GM21825 (cell line): Measurements from ENCODE around the gene ZP2.
"Not testable (repeated sequence)": the region's sequence is repeated elsewhere in the genome, so short reads cannot be mapped to it uniquely, and the experiment has no call there.

Experiments used
- ATAC-seq: cut with Tn5 transposase; IDR thresholded peaks from one replicate; pipeline ENCODE4 v1.9.1; 2021; ENCODE audit warnings: mild to moderate bottlenecking, moderate library complexity; ENCODE audit not compliant: unreplicated experiment

The ZP2 gene

GRCh38 chr16:21179126-21179982, 32.0 kb downstream of the ZP2 start:
- ATAC-seq: no peak

- no peak for ATAC-seq
Measured at GRCh38 chr16:21175397-21175796, 36.0 kb downstream of the ZP2 start.

DNA sequence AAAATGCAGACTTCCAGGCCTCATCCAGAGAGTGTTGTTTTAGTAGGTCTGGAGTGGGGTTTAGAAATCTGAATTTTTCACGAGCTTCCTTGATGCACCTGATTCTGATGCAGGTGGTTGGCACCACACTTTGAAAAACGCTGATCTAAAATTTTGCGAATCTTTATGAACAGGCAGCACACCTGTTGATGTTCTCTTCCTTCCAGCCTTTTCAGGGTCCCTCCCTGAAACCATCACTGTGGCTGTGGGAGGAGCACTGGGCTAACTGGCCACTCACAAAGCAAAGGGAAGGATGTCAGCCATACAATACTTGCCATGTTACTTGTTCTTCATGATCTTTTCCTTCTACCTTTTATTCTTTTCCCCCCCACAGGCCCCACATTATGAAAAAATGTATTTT, 38.7 kb downstream of the ZP2 start:
- ATAC-seq: no peak

DNA sequence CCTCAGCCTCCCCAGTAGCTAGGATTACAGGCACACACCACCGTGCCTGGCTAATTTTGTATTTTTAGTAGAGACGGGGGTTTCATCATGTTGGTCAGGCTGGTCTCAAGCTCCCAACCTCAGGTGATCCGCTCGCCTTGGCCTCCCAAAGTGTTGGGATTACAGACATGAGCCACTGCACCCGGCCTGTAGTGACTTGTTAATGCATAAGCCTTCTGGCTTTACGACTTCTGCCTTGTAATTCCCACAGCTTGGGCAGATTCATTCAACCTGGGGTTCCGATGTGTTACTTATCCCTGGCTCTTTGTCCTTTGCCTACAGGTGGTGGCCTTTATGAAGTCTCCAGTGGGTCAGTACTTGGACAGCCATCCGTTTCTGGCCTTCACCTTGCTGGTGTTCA, 41.3 kb downstream of the ZP2 start:
- not testable (repeated sequence) for ATAC-seq

DNA sequence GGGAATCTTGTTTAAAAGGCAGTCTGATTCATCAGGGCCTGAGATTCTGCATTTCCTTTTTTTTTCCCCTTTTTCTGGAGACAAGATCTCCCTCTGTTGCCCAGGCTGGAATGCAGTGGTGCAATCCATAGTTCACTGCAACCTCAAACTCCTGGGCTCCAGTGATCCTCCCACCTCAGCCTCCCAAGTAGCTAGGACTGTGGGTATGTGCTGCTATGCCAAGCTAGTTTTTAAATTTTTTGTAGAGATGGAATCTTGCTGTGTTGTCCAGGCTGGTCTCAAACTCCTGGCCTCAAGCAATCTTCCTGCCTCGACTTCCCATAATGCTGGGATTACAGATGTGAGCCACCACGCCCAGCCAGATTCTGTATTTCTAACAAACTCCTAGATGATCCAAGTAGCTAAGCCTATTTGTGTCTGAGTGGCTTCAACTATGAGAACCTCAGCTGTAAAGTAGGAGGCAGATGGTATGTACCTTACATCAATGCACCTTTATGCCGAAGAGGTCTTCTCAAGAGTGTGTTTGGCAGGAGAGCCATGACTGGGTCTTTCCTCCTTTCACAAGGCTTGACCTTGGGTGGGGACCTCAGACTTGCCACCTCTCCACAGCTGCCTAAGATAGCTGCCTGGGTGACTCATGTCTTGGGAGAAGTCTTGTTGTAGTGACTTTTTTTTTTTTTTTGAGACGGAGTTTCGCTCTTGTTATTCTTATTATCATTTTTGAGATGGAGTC, 42.0 kb downstream of the ZP2 start:
- no peak for ATAC-seq

DNA sequence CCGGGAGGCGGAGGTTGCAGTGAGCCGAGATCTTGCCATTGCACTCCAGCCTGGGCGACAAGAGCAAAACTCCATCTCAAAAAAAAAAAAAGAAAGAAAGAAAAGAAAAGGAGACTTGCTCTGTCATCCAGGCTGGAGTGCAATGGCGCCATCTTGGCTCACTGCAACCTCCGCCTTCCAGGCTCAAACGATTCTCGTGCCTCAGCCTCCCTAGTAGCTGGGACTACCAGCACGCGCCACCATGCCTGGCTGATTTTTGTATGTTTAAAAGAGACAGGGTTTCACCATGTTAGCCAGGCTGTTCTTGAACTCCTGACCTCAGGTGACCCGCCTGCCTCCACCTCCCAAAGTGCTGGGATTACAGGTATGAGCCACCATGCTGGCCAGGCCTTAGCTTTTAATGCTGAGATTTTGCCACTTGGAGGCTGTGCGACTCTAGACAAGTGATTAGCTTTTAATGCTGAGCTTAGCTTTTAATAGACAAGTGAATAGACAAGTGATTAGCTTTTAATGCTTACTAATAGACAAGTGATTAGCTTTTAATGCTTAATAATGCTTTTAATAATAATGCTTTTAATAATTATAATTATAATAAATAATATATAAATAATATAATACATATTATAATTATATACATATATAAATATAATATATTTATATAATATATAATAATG, 43.3 kb downstream of the ZP2 start:
- ATAC-seq: no peak

DNA sequence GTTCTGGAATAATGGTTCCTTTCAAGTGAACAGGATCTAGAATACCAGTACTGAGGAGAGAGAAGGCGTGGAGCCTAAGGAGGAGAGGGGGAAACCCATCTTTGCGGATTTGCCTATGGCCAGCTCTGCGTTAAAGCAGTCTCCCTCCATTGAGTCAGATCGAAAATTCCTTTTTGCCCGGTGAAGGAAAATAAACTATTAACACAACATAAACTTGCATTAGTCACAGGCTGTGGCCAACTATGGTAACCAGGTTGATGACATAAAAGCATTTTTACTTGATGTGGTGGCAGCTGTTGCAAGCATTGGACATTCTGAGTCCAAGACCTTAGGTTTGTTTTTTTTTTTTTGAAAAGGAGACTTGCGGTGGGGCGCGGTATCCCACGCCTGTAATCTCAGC, 44.0 kb downstream of the ZP2 start:
- no peak for ATAC-seq

DNA sequence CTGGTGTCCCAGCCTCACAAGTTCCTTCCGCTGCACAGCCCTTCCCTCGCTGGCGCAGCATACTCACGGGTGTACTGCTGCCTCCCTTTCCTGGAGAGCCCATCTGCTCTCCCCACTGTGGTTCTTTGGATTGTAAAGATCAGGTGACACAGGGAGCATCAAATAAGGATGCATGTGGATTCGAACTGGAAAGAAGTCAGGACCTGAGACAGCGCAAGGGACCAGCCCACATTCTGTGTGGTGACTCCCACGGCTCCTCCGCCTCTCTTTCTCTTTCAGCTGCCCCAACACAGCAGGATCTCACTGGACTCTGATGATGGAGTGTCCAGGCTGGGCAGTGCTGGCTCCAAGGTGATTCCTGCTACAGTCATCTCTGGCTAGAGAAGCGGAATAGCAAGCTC, 44.8 kb downstream of the ZP2 start:
- no peak for ATAC-seq

DNA sequence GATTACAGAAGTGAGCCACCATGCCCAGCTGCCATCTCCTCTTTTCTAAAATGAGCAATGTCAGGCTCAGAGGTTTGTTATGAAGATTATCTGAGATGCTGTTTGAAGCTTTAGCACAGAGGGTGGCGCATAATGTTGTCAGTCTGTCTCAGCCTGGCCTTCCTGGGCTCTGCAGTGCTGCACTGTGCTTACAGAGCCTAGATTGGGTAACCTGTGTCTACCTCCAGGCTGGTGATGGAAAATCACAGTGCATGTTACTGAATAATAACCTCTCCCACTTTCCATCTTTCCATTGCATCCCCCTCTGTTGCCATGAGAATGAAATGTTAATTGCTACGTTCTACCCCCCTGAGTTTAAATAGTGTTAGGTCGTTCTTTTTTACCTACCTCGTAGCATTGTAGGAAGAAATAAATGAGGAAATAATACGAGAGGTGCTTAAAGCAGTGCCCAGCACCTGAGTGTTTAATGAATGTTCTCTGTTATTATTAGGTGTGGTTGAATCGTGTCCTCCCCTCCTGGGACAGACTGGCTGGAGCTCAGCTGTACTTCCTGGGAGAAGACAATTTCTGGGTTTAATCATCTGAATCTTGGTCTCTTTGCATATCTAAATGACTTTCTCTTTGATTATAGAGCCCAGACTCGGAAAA, 46.7 kb downstream of the ZP2 start:
- no peak for ATAC-seq

GRCh38 chr16:21163576-21163975, 47.8 kb downstream of the ZP2 start:
- no peak for ATAC-seq

DNA sequence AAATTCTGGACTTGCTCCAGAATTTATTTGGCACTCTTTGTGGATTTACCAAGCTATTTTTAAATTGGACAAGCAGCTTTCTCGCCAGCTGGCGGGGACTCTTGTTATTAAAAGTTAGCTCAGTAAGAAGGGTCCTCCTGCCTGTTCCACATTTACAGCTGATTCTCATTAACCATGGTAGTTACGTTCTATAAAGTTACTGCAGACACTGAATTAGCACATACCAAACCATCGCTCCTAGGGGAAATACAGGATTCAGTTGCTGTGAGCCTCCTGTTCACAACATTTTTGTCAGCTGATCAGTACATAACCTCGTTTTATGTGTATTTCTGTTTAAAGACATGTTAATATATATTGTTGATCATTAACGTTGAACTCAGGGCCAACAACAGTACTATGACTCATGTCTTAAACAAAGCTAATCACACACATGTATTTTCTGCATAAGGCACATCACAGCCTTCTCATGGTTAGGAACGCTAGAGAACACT, 48.7 kb downstream of the ZP2 start:
- ATAC-seq: no peak

- ATAC-seq: no peak
Measured at GRCh38 chr16:21161211-21161610, 50.2 kb downstream of the ZP2 start.

DNA sequence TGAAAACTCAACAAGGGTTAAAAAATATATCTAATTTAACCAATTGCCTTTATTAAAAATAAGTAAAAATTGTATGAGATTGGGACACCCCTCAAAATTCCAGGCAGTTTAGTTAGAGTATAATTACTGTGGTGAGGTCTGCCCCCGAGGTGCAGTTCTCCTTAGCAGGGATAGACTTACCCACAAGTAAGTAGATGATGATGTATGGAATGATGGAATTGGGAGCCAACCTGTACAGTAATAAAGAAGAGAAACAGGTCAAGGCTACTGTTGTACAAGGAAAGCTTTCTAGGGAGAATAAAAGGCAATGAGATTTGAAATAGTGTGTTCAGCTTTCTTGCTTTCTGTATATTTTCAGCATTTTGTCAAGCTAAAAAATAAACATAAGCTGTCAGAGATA, 51.1 kb downstream of the ZP2 start:
- ATAC-seq: no peak

- no peak for ATAC-seq
Measured at GRCh38 chr16:21159281-21159951, 52.0 kb downstream of the ZP2 start.

DNA sequence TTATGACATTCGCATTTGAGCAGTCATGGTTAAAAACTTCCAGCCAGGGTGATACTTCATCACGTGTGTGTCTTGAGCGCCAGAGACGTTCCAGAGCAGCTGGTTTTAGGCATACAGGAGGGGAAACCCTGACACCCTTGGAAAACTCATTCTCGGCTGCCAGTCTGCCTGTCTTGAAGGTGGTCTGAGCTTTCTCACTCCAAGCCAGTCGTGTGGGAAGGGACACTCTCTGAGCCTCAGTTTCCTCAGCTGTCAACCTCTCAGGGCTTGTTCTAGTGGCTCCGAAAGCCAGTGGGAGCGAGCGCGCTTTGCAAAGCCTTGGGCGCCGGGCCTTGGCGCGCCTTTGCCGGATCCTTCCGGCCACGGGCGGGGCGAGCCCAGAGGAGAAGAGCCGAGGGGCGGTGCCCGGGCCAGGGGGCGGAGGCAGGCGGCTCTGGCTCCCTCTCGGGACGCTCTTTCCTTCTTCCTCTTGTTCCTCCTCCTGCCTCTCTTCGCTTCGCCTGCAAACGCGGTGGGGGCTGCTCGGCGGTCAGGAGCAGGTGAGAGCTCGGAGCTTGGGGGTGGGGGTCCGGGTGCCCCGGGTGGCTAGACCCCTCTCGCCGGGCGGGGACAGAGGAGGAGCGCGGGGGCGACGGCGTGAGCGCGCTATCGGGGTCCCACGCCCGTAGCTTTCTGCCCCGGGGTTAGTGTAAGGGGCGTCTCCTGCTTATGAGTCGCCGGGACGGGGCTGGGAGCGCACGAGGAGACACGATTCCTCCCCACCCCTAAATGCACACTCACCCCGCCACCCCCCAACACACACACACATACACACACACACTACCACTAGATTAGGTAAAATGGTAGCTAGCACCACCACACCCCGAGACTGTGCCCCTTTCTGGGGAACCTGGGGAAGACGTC, 52.9 kb downstream of the ZP2 start, which contains the start of gene LDAF1:
LDAF1 (plus strand) TSS at position 467 of the 903 bp plus-strand sequence. CDS start 2,509 bp downstream, outside the sequence.
- ATAC-seq: peak; percentile 88

GRCh38 chr16:21157632-21158031, 53.7 kb downstream of the ZP2 start:
- ATAC-seq: no peak

- no peak for ATAC-seq
Measured at GRCh38 chr16:21156767-21157467, 54.5 kb downstream of the ZP2 start.

DNA sequence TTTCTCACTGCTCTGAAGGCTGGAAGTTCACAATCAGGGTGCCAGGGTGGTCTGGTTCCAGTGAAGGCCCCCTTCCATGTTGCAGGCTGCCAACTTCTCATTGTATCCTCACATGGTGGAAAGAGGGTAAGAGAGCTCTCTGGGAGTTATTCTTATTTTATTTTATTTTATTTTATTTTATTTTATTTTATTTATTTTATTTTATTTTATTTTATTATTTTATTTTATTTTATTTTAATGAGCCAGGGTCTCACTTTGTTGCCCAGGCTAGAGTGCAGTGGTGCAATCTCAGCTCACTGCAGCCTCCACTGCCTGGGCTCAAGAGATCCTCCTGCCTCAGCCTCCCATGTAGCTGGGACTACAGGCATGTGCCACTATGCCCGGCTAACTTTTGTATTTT, 55.4 kb downstream of the ZP2 start:
- not testable (repeated sequence) for ATAC-seq
